GM18508 (cell line): ENCODE results near the gene DEAF1.
"Not testable (repeated sequence)": the region's sequence is repeated elsewhere in the genome, so short reads cannot be mapped to it uniquely, and the experiment has no call there.

Experiments used
- ATAC-seq: cut with Tn5 transposase; IDR thresholded peaks from one replicate; pipeline ENCODE4 v1.9.1; 2021; ENCODE audit warnings: moderate number of reproducible peaks; ENCODE audit not compliant: insufficient read depth, unreplicated experiment

The DEAF1 gene

DNA sequence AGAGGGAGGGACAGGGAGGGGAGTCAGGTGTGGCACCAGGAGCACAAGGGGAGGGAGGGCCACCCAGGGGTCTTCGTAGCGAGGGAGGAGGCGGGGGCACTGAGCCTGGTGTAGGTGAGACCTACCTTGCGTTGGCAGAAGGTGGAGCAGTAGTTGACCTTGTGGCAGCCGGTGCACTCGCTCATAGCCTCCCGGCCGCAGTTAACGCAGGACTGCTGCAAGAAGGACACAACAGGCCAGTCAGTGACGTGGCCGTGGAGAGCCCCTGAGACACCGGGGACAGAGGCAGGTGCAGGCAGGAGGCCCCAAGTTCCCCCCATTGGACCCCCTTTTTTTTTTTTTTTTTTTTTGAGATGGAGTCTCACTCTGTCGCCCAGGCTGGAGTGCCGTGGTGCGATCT, 41.2 kb downstream of the DEAF1 start:
- no peak for ATAC-seq

DNA sequence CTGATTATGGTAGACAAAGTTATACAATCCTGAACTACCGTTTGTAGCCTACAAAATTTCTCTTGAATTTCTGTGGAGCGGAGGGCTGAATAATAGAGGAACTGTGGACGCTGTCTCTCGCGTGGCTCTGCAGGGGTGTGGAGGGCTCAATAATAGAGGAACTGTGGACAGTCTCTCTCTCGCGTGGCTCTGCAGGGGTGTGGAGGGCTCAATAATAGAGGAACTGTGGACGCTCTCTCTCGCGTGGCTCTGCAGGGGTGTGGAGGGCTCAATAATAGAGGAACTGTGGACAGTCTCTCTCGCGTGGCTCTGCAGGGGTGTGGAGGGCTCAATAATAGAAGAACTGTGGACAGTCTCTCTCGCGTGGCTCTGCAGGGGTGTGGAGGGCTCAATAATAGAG, 41.9 kb downstream of the DEAF1 start:
- ATAC-seq: not testable (repeated sequence)

DNA sequence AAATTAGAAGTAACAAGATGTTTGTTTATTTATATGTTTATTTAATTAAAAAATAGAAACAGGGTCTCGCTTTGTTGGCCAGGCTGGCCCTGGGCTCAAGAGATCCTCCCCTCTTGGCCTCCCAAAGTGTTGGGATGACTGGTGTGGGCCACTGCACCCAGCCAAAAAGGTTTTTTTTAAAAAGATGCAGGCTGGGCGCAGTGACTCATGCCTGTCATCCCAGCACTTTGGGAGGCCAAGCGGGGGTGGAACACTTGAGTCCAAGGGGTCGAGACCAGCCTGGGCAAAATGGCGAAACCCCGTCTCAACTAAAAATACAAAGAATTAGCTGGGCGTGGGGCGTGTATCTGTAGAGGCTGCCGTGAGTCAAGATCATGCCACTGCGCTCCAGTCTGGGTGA, 44.5 kb downstream of the DEAF1 start:
- ATAC-seq: no peak

DNA sequence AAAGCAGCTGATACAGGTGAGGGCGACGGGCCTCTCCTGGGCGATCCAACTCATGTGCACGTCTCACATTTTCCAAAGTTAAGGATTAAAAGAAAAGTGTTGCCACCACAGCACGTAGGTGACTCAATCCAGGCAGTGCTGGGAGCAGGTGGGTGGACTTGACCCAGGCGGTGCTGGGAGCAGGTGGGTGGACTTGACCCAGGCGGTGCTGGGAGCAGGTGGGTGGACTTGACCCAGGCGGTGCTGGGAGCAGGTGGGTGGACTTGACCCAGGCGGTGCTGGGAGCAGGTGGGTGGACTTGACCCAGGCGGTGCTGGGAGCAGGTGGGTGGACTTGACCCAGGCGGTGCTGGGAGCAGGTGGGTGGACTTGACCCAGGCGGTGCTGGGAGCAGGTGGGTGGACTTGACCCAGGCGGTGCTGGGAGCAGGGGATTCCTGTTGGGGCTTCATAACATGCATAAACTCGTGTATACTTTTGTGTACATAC, 47.3 kb downstream of the DEAF1 start:
- ATAC-seq: not testable (repeated sequence)

DNA sequence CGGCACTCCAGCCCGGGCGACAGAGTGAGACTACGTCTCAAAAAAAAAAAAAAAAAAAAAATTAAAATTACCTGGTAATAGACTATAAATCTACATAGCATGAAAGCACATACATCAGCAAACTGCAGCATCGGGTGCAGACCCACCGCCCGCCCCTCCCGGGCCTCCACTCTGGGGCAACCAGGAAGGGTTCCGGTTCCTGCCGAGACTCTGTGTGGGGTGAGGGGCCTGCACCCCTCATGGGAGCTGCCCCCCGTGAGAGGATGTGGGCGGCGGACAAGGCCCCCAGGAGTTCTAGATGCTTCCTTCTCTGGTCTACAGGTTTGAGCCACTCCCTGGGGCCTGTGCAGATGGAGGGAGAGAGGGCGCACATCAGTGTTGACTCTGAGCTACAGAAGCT, 48.8 kb downstream of the DEAF1 start:
- ATAC-seq: no peak

DNA sequence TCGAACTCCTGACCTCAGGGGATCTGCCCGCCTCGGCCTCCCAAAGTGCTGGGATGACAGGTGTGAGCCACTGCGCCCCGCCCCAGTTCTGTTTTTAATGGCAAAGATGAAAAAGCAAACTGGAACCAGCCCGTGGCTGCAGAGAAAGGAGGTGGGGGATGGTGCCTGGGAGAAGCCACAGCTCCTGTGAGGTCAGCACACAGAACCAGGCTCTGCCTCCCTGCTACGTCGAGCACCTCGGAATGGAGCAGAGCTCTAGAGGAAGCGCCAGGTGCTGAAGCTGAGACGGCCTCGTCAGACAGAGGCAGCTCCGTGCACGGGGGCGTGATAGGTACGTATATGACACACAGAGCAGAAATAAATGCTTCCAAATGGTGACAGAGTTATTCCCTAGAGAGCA, 49.5 kb downstream of the DEAF1 start:
- no peak for ATAC-seq

DNA sequence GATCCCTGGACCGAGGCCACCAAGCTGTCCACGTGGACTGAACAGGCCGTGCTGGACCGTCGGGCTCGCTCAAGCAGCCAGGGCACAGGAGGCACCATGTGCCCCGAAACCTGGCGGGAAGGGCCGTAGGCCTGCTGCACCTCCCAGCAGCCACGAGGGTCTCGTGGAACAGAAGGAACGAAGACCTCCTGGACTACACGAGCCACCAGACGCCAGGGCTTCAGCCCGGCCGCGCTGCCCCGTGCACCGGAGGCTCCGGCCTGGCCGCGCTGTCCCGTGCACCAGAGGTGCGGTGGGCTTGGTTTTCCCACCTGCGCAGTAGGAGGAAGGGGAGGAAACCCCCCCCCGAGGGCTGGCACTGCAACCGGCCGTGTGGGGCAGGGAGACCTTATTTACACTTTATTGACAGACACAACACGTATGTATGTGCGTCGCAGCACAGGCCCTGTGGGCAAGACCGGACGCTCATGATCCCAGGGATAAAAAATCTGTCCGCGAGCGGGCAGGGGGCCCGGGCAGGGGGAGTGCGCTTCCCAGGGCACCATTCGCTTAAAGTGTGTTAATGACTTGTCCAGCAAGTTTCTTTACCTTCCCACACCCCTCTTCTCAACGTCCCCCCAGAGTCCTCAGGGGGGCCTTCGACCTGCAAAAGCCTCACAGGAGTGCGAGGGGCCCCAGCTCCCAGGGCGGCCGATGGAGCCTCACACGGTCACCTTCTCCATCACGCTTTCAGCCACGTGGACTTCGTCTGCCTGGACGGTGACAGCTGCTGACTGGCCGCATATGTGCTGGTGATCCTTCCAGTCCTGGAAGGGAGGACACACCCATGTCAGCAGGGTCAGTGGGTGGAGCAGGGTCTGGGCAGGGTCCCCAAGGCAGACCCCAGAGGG, 50.9 kb downstream of the DEAF1 start:
- no peak for ATAC-seq

DNA sequence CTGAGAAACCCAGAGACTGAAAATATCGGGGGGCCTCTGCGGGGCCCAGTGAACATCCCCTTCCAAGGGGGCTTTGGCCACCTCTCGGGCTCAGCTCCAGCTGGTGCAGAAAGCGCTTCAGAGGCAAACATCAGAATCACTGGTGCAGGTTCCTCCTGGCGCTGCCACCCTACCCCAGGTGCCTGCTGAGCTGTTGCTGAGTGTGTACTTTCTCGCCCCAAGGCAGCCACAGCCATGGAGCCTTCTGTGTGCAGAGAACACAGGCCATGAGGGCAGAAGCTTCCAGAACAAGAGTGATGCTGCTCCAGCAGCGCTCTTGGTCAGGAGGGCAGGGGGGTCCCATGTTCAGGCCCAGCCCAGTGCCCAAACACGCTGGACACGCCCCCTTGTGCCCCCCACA, 51.7 kb downstream of the DEAF1 start:
- ATAC-seq: no peak

DNA sequence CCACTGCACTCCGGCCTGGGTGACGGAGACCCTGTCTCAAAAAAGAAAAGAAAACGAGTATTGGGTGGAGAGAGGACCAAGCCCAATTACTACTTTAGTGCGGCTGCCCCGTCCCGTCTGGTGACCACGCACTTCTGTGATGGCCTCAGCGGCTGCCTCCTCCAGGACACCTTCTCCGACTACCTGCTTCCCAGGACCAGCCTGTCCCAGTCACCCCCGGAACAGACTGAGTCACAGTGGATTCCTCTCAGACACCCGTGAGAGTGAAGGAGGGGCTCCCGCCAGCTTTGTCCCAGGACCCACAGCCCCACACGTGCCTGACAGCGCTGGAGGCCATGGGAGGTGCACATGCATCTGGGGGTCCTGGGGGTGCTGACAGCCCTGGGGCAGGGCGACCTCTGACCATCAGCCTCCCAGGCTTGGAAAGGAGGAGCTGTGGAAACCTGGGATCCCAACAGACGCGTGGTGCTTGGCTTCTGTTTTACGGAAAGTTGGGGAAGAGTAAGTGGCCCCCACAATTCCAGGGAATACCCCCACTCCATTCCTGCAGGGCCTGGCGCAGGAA, 53.1 kb downstream of the DEAF1 start:
- ATAC-seq: no peak

DNA sequence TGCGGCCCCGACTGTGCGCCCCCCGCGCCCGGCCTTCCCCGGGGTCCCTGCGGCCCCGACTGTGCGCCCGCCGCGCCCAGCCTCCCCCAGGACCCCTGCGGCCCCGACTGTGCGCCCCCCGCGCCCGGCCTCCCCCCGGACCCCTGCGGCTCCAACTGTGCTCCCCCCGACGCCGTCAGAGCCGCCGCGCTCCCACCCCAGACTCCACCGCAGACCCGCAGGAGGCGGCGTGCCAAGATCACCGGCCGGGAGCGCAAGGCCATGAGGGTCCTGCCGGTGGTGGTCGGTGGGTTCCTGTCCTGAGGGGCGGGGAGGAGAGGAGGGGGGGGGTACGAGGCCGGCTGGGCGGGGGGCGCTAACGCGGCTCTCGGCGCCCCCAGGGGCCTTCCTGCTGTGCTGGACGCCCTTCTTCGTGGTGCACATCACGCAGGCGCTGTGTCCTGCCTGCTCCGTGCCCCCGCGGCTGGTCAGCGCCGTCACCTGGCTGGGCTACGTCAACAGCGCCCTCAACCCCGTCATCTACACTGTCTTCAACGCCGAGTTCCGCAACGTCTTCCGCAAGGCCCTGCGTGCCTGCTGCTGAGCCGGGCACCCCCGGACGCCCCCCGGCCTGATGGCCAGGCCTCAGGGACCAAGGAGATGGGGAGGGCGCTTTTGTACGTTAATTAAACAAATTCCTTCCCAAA, 54.9 kb downstream of the DEAF1 start:
- ATAC-seq: no peak

DNA sequence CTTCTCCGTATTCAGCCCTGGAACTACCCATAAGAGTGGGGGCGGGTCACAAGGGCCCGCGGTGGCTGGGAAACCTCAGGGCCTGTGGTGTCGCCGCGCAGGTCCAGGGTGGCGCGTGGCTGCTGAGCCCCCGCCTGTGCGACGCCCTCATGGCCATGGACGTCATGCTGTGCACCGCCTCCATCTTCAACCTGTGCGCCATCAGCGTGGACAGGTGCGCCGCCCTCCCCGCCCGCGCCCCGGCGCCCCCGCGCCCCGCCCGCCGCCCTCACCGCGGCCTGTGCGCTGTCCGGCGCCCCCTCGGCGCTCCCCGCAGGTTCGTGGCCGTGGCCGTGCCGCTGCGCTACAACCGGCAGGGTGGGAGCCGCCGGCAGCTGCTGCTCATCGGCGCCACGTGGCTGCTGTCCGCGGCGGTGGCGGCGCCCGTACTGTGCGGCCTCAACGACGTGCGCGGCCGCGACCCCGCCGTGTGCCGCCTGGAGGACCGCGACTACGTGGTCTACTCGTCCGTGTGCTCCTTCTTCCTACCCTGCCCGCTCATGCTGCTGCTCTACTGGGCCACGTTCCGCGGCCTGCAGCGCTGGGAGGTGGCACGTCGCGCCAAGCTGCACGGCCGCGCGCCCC, 55.6 kb downstream of the DEAF1 start:
- no peak for ATAC-seq

DNA sequence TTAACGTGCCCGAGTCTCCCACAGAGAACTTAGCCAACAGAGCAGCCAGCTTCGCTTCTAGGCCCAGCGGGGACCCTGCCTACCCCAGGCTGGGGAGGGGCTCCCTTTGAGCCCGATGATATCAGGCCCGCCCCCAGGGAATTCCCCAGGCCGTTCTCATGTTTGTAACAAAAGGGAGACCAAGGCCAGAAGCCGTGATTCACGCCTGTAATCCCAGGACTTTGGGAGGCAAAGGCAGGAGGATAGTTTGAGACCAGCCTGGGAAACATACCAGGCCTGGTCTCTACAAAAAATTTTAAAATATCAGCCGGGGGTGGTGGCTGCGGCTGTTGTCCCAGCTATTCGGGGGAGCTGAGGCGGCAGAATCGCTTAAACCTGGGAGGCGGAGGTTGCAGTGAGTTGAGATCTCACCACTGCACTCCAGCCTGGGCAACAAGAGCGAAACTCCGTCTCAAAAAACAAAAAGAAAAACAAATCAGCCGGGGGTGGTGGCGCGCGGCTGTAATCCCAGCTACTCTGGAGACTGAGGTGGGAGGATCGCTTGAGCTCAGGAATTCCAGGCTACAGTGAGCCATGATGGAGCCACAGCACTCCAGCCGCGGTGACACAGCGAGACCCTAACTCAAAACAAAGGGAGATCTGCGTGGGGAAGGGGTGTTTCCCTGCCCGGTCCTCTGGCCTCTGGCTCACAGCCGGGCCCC, 56.2 kb downstream of the DEAF1 start:
- ATAC-seq: no peak

DNA sequence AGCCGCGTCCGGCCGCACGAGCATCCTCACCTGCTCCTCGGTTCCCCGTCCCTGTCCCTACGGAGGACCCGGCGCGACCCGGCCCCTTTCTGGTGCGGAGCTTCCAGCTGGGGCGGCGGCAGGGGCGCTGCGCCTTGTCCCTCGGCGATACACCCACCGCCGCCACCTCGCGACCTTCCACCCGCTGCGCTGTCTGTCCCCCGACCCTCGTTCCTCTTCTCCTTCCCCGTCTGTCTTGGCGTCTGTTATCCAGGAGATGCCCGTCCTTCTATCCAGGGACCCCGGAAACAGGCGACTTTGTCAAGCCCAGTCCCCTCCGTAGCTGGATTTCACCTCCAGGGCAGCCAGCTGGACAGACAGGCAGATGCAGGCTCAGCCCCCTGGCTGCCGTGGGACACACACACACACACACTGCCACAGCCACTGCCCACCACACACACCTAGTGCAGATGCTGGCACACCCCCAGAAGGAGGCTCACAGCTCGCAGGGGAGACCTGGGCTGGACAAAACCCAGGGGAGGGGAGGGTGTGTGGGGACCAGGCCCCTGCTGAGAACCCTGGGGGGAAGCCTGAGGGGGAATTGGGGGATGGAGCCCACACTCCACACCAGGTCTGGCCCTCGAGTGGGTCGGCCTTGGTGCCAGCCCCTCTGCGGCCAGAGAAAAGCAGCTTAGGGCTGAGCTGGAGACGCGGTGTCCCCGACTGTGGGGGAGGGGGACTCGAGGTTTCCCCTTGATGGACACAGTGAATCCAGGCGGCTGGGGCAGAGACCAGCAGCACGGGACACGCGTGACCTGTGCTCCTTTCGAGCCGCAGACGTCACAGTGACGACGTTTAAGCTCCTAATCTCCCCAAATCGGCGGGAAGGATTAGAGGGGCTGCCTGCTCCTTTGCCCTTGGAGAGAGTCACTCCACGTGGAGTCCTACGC, 57.2 kb downstream of the DEAF1 start:
- ATAC-seq: no peak

DNA sequence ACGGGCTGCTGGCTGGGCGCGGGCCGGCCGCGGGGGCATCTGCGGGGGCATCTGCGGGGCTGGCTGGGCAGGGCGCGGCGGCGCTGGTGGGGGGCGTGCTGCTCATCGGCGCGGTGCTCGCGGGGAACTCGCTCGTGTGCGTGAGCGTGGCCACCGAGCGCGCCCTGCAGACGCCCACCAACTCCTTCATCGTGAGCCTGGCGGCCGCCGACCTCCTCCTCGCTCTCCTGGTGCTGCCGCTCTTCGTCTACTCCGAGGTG, 57.8 kb downstream of the DEAF1 start:
- no peak for ATAC-seq

DNA sequence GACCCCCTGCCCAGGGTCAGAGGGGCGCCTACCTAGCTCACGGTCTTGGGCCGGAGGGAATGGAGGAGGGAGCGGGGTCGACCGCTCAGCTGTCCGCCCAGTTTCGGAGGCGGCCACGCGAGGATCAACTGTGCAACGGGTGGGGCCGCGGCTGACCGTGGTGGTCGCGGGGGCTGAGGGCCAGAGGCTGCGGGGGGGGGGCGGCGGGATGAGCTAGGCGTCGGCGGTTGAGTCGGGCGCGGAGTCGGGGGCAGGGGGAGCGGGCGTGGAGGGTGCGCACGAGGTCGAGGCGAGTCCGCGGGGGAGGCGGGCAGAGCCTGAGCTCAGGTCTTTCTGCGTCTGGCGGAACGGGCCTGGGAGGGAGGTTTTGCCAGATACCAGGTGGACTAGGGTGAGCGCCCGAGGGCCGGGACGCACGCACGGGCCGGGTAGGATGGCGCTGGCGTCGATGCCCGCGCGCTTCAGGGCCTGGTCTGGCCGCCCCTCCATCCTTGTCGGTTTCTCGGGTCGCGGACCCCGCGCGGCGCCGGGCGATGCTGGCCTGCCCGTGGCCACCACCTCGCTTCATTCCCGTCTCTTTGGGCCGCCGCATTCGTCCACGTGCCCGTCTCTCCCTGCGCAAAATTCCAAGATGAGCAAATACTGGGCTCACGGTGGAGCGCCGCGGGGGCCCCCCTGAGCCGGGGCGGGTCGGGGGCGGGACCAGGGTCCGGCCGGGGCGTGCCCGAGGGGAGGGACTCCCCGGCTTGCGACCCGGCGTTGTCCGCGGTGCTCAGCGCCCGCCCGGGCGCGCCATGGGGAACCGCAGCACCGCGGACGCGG, 58.3 kb downstream of the DEAF1 start, which contains the start of gene DRD4:
TSS of gene DRD4 (plus strand) at position 759 of the 822 bp plus-strand sequence. CDS start at position 795, 36 bp downstream.
- ATAC-seq: no peak

DNA sequence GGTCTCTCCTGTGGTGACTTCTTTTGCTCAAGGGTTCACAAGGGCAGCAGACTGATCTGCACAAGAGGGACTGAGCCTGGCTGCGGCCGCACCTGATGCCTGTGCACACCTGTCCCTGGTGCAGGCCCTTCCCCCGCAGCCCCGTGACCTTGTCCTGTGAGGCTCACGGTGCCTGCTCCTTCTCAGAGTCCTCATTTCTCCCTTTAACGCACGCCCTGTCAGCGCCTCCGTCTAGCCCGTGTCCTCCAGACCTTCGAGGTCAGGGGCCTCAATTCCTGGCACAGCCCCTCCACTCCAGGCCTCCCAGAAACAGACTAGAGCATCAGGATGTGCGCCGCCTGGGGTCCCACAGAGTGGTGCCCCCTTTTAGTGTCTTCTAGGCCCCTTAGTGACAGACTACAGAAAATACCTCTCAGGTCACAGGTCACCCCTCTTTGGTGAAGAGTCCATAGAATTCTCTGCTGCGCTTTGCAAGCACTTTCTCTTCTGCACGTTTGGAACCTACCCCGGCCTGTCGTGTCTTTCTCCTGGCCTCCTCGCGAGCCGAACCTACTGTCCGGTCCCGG, 59.0 kb downstream of the DEAF1 start:
- ATAC-seq: no peak

DNA sequence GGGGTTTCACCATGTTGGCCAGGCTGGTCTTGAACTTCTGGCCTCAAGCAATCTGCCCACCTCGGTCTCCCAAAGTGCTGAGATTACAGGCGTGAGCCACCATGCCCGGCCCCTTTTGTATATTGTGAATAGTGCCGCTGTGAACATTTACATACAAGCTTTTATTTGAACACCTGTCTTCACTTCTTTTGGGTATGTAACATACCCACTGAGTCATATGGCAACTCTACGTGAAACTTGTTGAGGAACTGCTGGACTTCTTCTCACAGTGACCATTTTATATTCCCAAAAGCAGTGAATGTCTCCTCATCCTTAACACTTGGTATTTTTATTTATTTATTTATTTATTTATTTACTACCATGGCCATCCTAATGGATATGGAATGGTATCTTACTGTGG, 64.2 kb downstream of the DEAF1 start:
- no peak for ATAC-seq

DNA sequence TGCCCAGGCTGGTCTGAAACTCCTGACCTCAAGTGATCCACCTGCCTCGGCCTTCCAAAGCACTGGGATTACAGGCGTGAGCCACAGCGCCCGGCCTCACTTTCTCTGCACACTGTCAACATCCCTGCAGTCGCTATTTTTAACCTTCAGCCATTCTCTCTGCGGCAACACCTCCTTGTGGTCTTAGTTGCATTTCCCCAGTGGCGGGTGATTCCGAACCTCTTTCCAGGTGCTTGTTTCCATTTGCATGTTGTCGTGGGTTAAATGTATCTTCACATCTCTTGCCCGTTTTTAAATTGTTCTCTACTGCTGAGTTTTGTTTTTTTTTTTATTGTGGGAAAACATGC, 65.8 kb downstream of the DEAF1 start:
- no peak for ATAC-seq
